C4-2B (cell line): ENCODE data around the gene TPRN.

Experiments
- CTCF ChIP-seq: fragments of 450-650 bp; conservative IDR thresholded peaks from 2 replicates; pipeline ENCODE4 v1.5.1; 2017; ENCODE audit warnings: mild to moderate bottlenecking
- ZFX ChIP-seq: fragments of 450-650 bp; IDR thresholded peaks from 2 replicates; pipeline ENCODE4 v1.6.1; 2017

GRCh38 chr9:137149363-137149762, 51.2 kb downstream of the TPRN start:
- TF ChIP-seq CTCF (no peak), ZFX (no peak)
